ENCODE measurements around the gene DTNA.

DNA sequence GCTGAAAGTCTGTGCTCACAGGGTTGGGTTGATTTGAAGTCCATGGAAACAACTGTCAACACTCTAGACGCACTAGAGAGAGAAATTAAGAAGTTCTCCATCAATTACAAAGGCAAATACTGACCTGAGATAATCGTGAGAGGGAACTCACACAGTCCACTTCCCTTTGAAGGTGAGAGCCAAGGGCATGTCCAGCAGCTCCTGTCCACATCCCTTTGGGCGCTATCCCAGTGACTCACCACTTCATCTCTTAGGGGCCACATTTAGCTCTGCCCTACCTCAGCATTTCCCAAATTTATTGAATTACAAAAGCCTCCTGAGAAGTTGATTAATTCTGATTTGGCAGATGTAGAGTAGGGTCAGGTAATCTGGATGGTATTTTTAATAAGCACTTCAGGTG is 182.3 kb downstream of the DTNA start:
- TF ChIP-seq, protein P1, sequence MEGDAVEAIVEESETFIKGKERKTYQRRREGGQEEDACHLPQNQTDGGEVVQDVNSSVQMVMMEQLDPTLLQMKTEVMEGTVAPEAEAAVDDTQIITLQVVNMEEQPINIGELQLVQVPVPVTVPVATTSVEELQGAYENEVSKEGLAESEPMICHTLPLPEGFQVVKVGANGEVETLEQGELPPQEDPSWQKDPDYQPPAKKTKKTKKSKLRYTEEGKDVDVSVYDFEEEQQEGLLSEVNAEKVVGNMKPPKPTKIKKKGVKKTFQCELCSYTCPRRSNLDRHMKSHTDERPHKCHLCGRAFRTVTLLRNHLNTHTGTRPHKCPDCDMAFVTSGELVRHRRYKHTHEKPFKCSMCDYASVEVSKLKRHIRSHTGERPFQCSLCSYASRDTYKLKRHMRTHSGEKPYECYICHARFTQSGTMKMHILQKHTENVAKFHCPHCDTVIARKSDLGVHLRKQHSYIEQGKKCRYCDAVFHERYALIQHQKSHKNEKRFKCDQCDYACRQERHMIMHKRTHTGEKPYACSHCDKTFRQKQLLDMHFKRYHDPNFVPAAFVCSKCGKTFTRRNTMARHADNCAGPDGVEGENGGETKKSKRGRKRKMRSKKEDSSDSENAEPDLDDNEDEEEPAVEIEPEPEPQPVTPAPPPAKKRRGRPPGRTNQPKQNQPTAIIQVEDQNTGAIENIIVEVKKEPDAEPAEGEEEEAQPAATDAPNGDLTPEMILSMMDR (IDR thresholded peaks at IDR 0.05) = no peak
- TF ChIP-seq POLR2A (IDR thresholded peaks at IDR 0.05) = no peak

Measured in Peyer's patch (tissue), 4 donors.